ENCODE measurements around the gene NDUFS3. TPM values are rescaled to one million over a fixed set of nuclear protein-coding genes. Genes with fewer than 3 reads are reported as not detected.

The NDUFS3 gene
- total and polyA plus RNA-seq, 2 experiments from 2014 or later, result 92.6 to 107 TPM

- DNase-seq (ENCODE audit: low spot score), result no peak
- H3K4me2 ChIP-seq, result peak overlapping the region; percentile 96
- H3K9me3 ChIP-seq (ENCODE audit: low read depth), result no peaks in the 10 kb centered on the region
- TF ChIP-seq EZH2 (IDR thresholded peaks at IDR 0.05; ENCODE audit: borderline replicate concordance), result no peak
- no peak for TF ChIP-seq EZH2phosphoT487 (IDR thresholded peaks at IDR 0.05; ENCODE audit: low read depth, severe bottlenecking, unreplicated experiment)
- no peak for TF ChIP-seq CTCF (IDR thresholded peaks at IDR 0.05; ENCODE audit: poor library complexity)
- H3K36me3 ChIP-seq (replicated peaks; ENCODE audit: insufficient read depth, low read depth), result no peaks in the 10 kb centered on the region
- peak overlapping the region; percentile 97 for H2AFZ ChIP-seq
- peaks cover 48% of the 10 kb centered on the region for H3K79me2 ChIP-seq
- no peaks in the 10 kb centered on the region for H4K20me1 ChIP-seq (ENCODE audit: insufficient read depth, poor library complexity, severe bottlenecking)
- H3K27ac ChIP-seq, result peak overlapping the region; percentile 74
- 20% methylated on average over 11 of the region's 11 CpGs for WGBS (ENCODE audit: low lambda C conversion rate, missing lambda C conversion rate)
- H3K9me2 ChIP-seq (replicated peaks; ENCODE audit: insufficient read depth), result no peaks in the 10 kb centered on the region
- peak overlapping the region; percentile 80 for H3K4me3 ChIP-seq
- H3K27me3 ChIP-seq, result no peaks in the 10 kb centered on the region
- H3K4me1 ChIP-seq (ENCODE audit: insufficient read depth), result peaks cover 13% of the 10 kb centered on the region
These were observed 13.9 kb upstream of the NDUFS3 start for GRCh38 chr11:47564933-47565339.

DNA sequence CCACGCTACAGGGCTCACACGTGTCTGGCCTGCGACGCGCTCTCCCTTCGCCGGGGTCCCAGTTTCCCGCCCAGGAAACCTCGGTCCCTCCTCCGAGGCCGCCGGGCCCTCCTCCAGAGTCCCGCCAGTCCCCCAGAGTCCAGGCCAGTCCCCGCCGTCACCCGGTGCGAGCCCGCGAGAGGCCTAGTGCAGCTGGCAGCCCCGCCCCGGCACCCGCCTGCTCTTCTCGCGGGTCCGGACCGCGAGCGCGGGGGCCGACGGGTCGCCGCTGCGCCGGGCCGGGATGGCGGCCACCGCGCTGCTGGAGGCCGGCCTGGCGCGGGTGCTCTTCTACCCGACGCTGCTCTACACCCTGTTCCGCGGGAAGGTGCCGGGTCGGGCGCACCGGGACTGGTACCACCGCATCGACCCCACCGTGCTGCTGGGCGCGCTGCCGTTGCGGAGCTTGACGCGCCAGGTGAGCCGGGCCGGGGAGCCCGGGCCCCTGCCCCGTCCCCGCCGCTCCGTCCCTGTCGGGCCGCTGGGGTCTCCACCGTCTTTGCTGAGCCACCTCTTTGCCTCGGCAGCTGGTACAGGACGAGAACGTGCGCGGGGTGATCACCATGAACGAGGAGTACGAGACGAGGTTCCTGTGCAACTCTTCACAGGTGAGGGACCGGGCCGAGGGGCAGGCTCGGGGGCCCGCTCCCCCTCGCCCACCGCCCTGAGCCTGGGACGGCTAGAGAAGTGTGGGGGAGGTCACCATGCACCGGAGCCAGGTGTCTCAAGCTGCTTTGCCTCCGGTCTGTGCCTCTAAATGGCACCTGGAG is 13.3 kb upstream of the NDUFS3 start, which contains the start of gene PTPMT1:
TSS of gene PTPMT1 (plus strand) at position 260 of the 809 bp plus-strand sequence. CDS start at position 284, 24 bp downstream.
- peak; percentile 90 for DNase-seq (ENCODE audit: low spot score)
- Histone ChIP-seq H3K4me2 (peak within 1 kb of the TSS; percentile 96), H3K4me1 (ENCODE audit: insufficient read depth) (peaks cover 13% of the 10 kb centered on the region), H3K27me3 (no peaks in the 10 kb centered on the region), H4K20me1 (ENCODE audit: insufficient read depth, poor library complexity, severe bottlenecking) (no peaks in the 10 kb centered on the region), H3K27ac (peak within 1 kb of the TSS; percentile 81), H3K9me2 (replicated peaks; ENCODE audit: insufficient read depth) (no peaks in the 10 kb centered on the region), H3K36me3 (replicated peaks; ENCODE audit: insufficient read depth, low read depth) (no peaks in the 10 kb centered on the region), H3K9me3 (ENCODE audit: low read depth) (no peaks in the 10 kb centered on the region), H2AFZ (peak within 1 kb of the TSS; percentile 97), H3K79me2 (peaks cover 53% of the 10 kb centered on the region), H3K4me3 (peak within 1 kb of the TSS; percentile 95)
- TF ChIP-seq EZH2phosphoT487 (IDR thresholded peaks at IDR 0.05; ENCODE audit: low read depth, severe bottlenecking, unreplicated experiment) (no peak), EZH2 (IDR thresholded peaks at IDR 0.05; ENCODE audit: borderline replicate concordance) (no peak), CTCF (IDR thresholded peaks at IDR 0.05; ENCODE audit: poor library complexity) (no peak)
- 2% methylated on average over 42 of the region's 86 CpGs for WGBS (ENCODE audit: low lambda C conversion rate, missing lambda C conversion rate)

DNA sequence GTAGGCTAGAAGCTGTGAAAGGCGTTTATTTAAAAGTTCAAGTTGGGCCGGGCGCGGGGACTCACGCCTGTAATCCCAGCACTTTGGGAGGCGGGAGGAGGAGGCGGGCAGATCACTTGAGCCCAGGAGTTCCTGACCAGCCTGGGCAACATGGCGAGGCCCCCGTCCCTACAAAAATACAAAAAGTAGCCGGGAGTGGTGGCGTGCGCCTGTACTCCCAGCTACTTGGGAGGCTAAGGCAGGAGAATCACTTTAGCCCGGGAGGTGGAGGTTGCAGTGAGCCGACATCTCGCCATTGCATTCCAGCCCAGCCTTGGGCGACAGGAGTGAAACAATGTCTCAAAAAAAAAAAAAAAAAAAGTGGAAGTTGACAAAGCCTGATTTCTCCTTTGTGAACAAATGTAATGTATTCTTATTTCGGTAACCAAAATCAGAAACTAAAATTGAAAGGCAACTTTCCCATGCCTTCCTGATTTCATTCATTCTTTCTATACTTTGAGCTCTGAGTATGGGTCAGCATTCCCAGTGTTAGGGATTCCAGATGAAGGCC is 12.7 kb upstream of the NDUFS3 start:
- no peak for TF ChIP-seq EZH2 (IDR thresholded peaks at IDR 0.05; ENCODE audit: borderline replicate concordance)
- TF ChIP-seq EZH2phosphoT487 (IDR thresholded peaks at IDR 0.05; ENCODE audit: low read depth, severe bottlenecking, unreplicated experiment), result no peak
- no peak for TF ChIP-seq CTCF (IDR thresholded peaks at IDR 0.05; ENCODE audit: poor library complexity)
- 43% methylated on average over 13 of the region's 17 CpGs for WGBS (ENCODE audit: low lambda C conversion rate, missing lambda C conversion rate)
- Histone ChIP-seq H3K4me3 (peak overlapping the region; percentile 95), H3K27ac (peak overlapping the region; percentile 81), H3K4me1 (ENCODE audit: insufficient read depth) (peaks cover 13% of the 10 kb centered on the region), H3K9me2 (replicated peaks; ENCODE audit: insufficient read depth) (no peaks in the 10 kb centered on the region), H4K20me1 (ENCODE audit: insufficient read depth, poor library complexity, severe bottlenecking) (no peaks in the 10 kb centered on the region), H3K79me2 (peaks cover 59% of the 10 kb centered on the region), H3K36me3 (replicated peaks; ENCODE audit: insufficient read depth, low read depth) (no peaks in the 10 kb centered on the region), H3K27me3 (no peaks in the 10 kb centered on the region), H3K9me3 (ENCODE audit: low read depth) (no peaks in the 10 kb centered on the region), H3K4me2 (peak overlapping the region; percentile 96), H2AFZ (peak overlapping the region; percentile 97)
- DNase-seq (ENCODE audit: low spot score), result peak; percentile 27

All from hepatocyte (in vitro differentiated cells).